NOMO-1 (cell line): Measurements from ENCODE around the gene SOX18.
"Not testable (repeated sequence)": the region's sequence is repeated elsewhere in the genome, so short reads cannot be mapped to it uniquely, and the experiment has no call there.

ENCODE experiments used
- DNase-seq, 2 experiments: peaks; one replicate each; lab custom pipeline; 2025; ENCODE audit not compliant: unreplicated experiment in 2 of 2; lab: John Stamatoyannopoulos, UW

SOX18 gene

GRCh38 chr20:64049060-64049877 lies at the start of gene SOX18:
TSS of gene SOX18 (minus strand) at chr20:64049639. CDS start at chr20:64049516, 123 bp downstream.
- peak; percentile 32 to 34 for DNase-seq

GRCh38 chr20:64098471-64099013 lies 49.1 kb upstream of the SOX18 start:
- no peak for DNase-seq

- no peak for DNase-seq
Measured at GRCh38 chr20:64096535-64096934, 47.1 kb upstream of the SOX18 start.

- no peak for DNase-seq
Measured at GRCh38 chr20:64095927-64096326, 46.5 kb upstream of the SOX18 start.

GRCh38 chr20:64095455-64095854 lies 46.0 kb upstream of the SOX18 start:
- DNase-seq = no peak

GRCh38 chr20:64093013-64093503 lies 43.6 kb upstream of the SOX18 start:
- DNase-seq = no peak

GRCh38 chr20:64092258-64093012 lies 43.0 kb upstream of the SOX18 start:
- DNase-seq = no peak

- no peak for DNase-seq
Measured at GRCh38 chr20:64091770-64092169, 42.3 kb upstream of the SOX18 start.

GRCh38 chr20:64091340-64091739 lies 41.9 kb upstream of the SOX18 start:
- DNase-seq = no peak

- DNase-seq = no peak
Measured at GRCh38 chr20:64090165-64090564, 40.7 kb upstream of the SOX18 start.

GRCh38 chr20:64088586-64088985 lies 39.1 kb upstream of the SOX18 start:
- not testable (repeated sequence) for DNase-seq

- not testable (repeated sequence) for DNase-seq
Measured at GRCh38 chr20:64087226-64087825, 37.9 kb upstream of the SOX18 start.

GRCh38 chr20:64086801-64087200 lies 37.4 kb upstream of the SOX18 start:
- DNase-seq = no peak

- DNase-seq = no peak
Measured at GRCh38 chr20:64084685-64085152, 35.3 kb upstream of the SOX18 start.

GRCh38 chr20:64083804-64084684 lies 34.6 kb upstream of the SOX18 start, which contains the start of gene LKAAEAR1:
TSS of gene LKAAEAR1 (minus strand) at chr20:64084398. CDS start at chr20:64084219, 179 bp downstream.
- DNase-seq = peak in 1 of 2 experiments; percentile 49

GRCh38 chr20:64083378-64083803 lies 34.0 kb upstream of the SOX18 start:
- DNase-seq = peak; percentile 54 to 61

GRCh38 chr20:64082820-64083377 lies 33.5 kb upstream of the SOX18 start:
- no peak for DNase-seq

GRCh38 chr20:64082126-64082731 lies 32.8 kb upstream of the SOX18 start:
- no peak for DNase-seq

GRCh38 chr20:64081624-64081964 lies 32.2 kb upstream of the SOX18 start:
- DNase-seq = no peak
